NT2/D1 (cell line): ENCODE measurements around the gene CRYZ.
A peak's percentile ranks its signal among the peaks of the same experiment; 100 is the strongest.

ENCODE experiments used
- DNase-seq: peaks from one replicate; pipeline ENCODE4 v3.0.0-alpha.2; 2011; ENCODE audit warnings: low read depth, low spot score
- H3K27me3 ChIP-seq: 2 replicates; pipeline ENCODE4 v1.6.0; 2011; ENCODE audit warnings: mild to moderate bottlenecking; ENCODE audit not compliant: insufficient read length, insufficient read depth
- H3K36me3 ChIP-seq: 2 replicates; pipeline ENCODE4 v1.6.1; 2011; ENCODE audit warnings: mild to moderate bottlenecking, low read length, mixed read lengths; ENCODE audit not compliant: insufficient read depth, insufficient read length
- H3K4me1 ChIP-seq: 2 replicates; pipeline ENCODE4 v1.5.1; 2011; ENCODE audit not compliant: insufficient read depth, insufficient read length
- H3K4me3 ChIP-seq: 2 replicates; pipeline ENCODE4 v1.5.1; 2011; ENCODE audit warnings: low read depth; ENCODE audit not compliant: insufficient read length
- H3K9ac ChIP-seq: 2 replicates; pipeline ENCODE4 v1.6.0; 2011; ENCODE audit warnings: low read depth; ENCODE audit not compliant: insufficient read length
- H3K9me3 ChIP-seq: 2 replicates; pipeline ENCODE4 v1.5.1; 2011; ENCODE audit warnings: mild to moderate bottlenecking, low read length; ENCODE audit not compliant: insufficient read depth
- SUZ12 ChIP-seq: IDR thresholded peaks from 2 replicates; pipeline ENCODE4 v1.6.1; 2011; ENCODE audit not compliant: insufficient read length, insufficient read depth; ENCODE audit errors: extremely low read depth
- YY1 ChIP-seq: IDR thresholded peaks from 2 replicates; pipeline ENCODE4 v1.6.1; 2011; ENCODE audit not compliant: insufficient read length, insufficient read depth
- ZNF274 ChIP-seq: IDR thresholded peaks from 2 replicates; pipeline ENCODE4 v1.6.1; 2011; ENCODE audit warnings: mild to moderate bottlenecking, low read depth, low read length

The CRYZ gene

DNA sequence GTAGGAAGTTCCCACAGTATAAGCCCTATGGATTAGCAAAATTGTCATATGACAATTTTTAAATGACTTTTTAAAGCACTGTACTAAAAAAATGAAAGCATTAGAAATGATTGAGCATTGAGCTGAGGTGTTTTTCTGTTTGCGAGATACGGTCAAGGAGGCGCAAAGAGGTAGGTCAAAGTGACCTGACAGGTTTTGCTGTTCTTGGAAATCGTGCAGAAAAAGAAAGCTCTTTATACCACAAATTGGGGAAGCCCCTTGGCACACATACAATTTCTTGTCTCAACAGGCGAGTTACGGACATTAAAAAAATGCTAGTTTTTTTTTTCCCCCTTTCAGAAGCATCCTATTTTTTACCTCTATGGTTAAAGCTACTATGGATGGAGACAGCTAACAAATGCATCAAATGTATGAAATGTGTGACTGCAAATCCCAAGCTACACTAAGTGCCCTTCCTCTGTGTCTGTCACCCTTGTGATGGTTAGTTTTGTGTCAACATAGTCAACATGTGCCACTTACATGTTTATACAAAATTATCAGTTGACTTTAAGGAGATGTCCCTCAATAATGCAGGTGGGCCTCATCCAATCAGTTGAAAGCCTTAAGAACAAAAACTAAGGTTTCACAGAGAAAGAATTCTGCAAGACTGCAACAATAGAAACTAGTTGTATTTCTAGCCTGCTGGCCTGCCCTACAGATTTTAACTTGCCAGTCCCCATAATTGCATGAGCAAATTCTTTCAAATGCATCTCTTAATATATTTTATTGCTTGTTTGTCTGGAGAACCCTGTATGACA, 29.3 kb downstream of the CRYZ start:
- no peak overlapping the region for H3K9ac ChIP-seq
- H3K4me3 ChIP-seq = no peak overlapping the region
- DNase-seq = no peak
- no peaks in the 10 kb centered on the region for H3K9me3 ChIP-seq
- no peaks in the 10 kb centered on the region for H3K27me3 ChIP-seq
- H3K36me3 ChIP-seq = peaks cover 62% of the 10 kb centered on the region
- TF ChIP-seq SUZ12 = no peak
- no peak for TF ChIP-seq ZNF274
- no peaks in the 10 kb centered on the region for H3K4me1 ChIP-seq

DNA sequence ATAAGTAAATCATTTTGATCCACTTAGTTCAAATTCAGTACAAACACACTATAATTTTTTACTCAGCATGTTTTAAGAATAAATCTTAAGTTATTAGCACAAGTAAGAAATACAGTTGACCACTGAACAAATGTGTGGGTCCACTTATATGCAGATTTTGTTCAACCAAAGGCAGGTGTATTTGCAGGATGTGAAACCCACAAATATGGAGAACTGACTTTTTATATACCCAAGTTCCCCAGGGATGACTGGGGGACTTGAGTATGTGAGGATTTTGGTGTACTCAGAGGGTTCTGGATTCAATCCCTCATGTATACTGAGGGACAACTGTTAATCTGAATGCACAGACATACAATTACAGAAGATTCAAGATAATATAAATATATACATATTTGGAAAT, 33.5 kb downstream of the CRYZ start:
- H3K27me3 ChIP-seq = no peaks in the 10 kb centered on the region
- peaks cover 25% of the 10 kb centered on the region for H3K36me3 ChIP-seq
- H3K9me3 ChIP-seq = no peaks in the 10 kb centered on the region
- no peak overlapping the region for H3K9ac ChIP-seq
- TF ChIP-seq SUZ12 (no peak), YY1 (no peak), ZNF274 (no peak)
- H3K4me1 ChIP-seq = no peaks in the 10 kb centered on the region
- no peak for DNase-seq
- H3K4me3 ChIP-seq = no peak overlapping the region

- Histone ChIP-seq H3K4me1 (no peaks in the 10 kb centered on the region), H3K36me3 (peaks cover 11% of the 10 kb centered on the region), H3K27me3 (no peaks in the 10 kb centered on the region), H3K9ac (no peak overlapping the region), H3K4me3 (no peak overlapping the region), H3K9me3 (no peaks in the 10 kb centered on the region)
- no peak for DNase-seq
- TF ChIP-seq ZNF274 (no peak), YY1 (no peak), SUZ12 (no peak)
Measured at GRCh38 chr1:74697832-74698231, 35.0 kb downstream of the CRYZ start.

- H3K36me3 ChIP-seq = no peaks in the 10 kb centered on the region
- H3K27me3 ChIP-seq = no peaks in the 10 kb centered on the region
- no peak overlapping the region for H3K4me3 ChIP-seq
- no peak for TF ChIP-seq ZNF274
- no peak for TF ChIP-seq YY1
- no peak for TF ChIP-seq SUZ12
- no peaks in the 10 kb centered on the region for H3K4me1 ChIP-seq
- H3K9me3 ChIP-seq = no peaks in the 10 kb centered on the region
- no peak overlapping the region for H3K9ac ChIP-seq
- no peak for DNase-seq
Measured at GRCh38 chr1:74693473-74693872, 39.4 kb downstream of the CRYZ start.

GRCh38 chr1:74690909-74691308, 41.9 kb downstream of the CRYZ start:
- Histone ChIP-seq H3K9ac (no peak overlapping the region), H3K36me3 (no peaks in the 10 kb centered on the region), H3K4me1 (no peaks in the 10 kb centered on the region), H3K9me3 (no peaks in the 10 kb centered on the region), H3K27me3 (no peaks in the 10 kb centered on the region), H3K4me3 (no peak overlapping the region)
- TF ChIP-seq ZNF274 (no peak), SUZ12 (no peak), YY1 (no peak)
- no peak for DNase-seq

GRCh38 chr1:74690364-74690696, 42.5 kb downstream of the CRYZ start:
- no peaks in the 10 kb centered on the region for H3K9me3 ChIP-seq
- DNase-seq = no peak
- no peaks in the 10 kb centered on the region for H3K4me1 ChIP-seq
- no peak overlapping the region for H3K9ac ChIP-seq
- H3K36me3 ChIP-seq = no peaks in the 10 kb centered on the region
- H3K27me3 ChIP-seq = no peaks in the 10 kb centered on the region
- TF ChIP-seq YY1 (no peak), SUZ12 (no peak), ZNF274 (no peak)
- no peak overlapping the region for H3K4me3 ChIP-seq

DNA sequence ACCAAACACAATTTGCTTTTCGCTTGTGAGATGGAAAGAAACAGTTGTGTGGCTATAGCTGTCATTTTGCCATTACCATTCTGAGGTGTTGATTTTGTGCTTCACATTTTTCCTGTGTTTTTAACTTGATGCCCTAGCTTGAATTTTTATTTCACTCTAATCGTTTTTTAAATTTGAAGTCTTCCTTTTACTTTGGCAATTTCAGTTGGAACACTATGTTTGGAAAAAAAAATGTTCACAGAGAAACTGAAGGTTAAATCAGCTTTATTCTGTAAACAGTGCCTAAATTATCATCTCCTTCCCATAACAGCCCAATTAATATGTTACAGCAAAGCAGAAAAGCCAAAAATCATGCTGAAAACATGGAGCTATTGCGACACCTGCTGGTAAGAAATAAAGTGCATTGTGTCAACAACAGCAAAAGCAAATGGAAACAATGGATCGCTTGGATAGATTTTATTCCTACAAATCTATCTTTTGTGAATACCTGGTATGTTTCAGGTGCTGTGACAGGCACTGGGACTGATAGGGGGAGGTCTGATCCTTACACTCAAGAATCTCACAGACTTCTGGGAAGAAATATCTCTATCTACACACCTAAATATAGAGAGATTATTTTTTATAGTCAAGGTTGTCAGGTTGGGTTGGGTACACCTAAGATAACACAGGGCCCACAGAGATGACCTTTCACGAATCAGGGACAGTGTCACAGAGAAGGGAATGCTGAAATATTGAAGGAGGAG, 43.1 kb downstream of the CRYZ start:
- TF ChIP-seq ZNF274 (no peak), SUZ12 (no peak), YY1 (no peak)
- no peak overlapping the region for H3K4me3 ChIP-seq
- H3K9ac ChIP-seq = no peak overlapping the region
- H3K36me3 ChIP-seq = no peaks in the 10 kb centered on the region
- no peaks in the 10 kb centered on the region for H3K27me3 ChIP-seq
- no peaks in the 10 kb centered on the region for H3K9me3 ChIP-seq
- peak; percentile 63 for DNase-seq
- no peaks in the 10 kb centered on the region for H3K4me1 ChIP-seq
